HepG2 (cell line): ENCODE measurements around the gene S100A16. TPM values are rescaled to one million over a fixed set of nuclear protein-coding genes. Genes with fewer than 3 reads are reported as not detected.

Source experiments
- ETV6 ChIP-seq: sonication (generic); formaldehyde crosslinking; conservative IDR thresholded peaks from 2 replicates; pipeline ENCODE4 v1.4.0; 2020; ENCODE audit warnings: missing genetic modification reagents
- HDAC1 ChIP-seq: sonication (generic); formaldehyde crosslinking; IDR thresholded peaks from 2 replicates; pipeline ENCODE4 v1.5.1; 2020; ENCODE audit warnings: mild to moderate bottlenecking, missing genetic modification reagents
- KLF16 ChIP-seq, 2 experiments: sonication (generic) in 1 of 2; formaldehyde crosslinking in 1 of 2; IDR thresholded peaks; 2 replicates each; pipeline versions ENCODE4 v1.6.1 to v1.8.0; 2016 to 2023; ENCODE audit warnings: missing genetic modification reagents in 2 of 2, missing compliant biosample characterization in 1 of 2
- LBX2 ChIP-seq: sonication (generic); formaldehyde crosslinking; IDR thresholded peaks from 2 replicates; pipeline ENCODE4 v1.5.0; 2020; ENCODE audit warnings: missing genetic modification reagents, mild to moderate bottlenecking, borderline replicate concordance
- MAZ ChIP-seq, 2 experiments: sonication (generic) in 1 of 2; formaldehyde crosslinking in 1 of 2; IDR thresholded peaks; 2 replicates each; pipeline versions ENCODE4 v1.5.0 to v1.6.1; 2012 to 2020; ENCODE audit warnings: low read depth in 2 of 2, mild to moderate bottlenecking in 2 of 2, borderline replicate concordance in 1 of 2, improper control_type of control experiment in 1 of 2, low read length in 1 of 2, missing genetic modification reagents in 1 of 2, moderate library complexity in 1 of 2
- MYC ChIP-seq: sonication (generic); formaldehyde crosslinking; IDR thresholded peaks from 2 replicates; pipeline ENCODE4 v1.9.0; 2021; ENCODE audit warnings: missing genetic modification reagents, borderline replicate concordance
- NFKBIZ ChIP-seq: IDR thresholded peaks from 2 replicates; pipeline ENCODE4 v1.6.1; 2018; ENCODE audit warnings: missing genetic modification reagents, missing compliant biosample characterization
- NR1H2 ChIP-seq: sonication (generic); formaldehyde crosslinking; IDR thresholded peaks from 2 replicates; pipeline ENCODE4 v1.8.1; 2022; ENCODE audit warnings: low read depth, missing genetic modification reagents, borderline replicate concordance
- SAP130 ChIP-seq: IDR thresholded peaks from 2 replicates; pipeline ENCODE4 v1.6.1; 2016; ENCODE audit warnings: low read depth
- SRSF4 ChIP-seq: fragments of 200-400 bp; formaldehyde crosslinking; IDR thresholded peaks from one replicate; pipeline ENCODE4 v1.6.1; 2018; ENCODE audit warnings: mild to moderate bottlenecking, low read depth, low read length, moderate library complexity; ENCODE audit not compliant: poor library complexity, severe bottlenecking
- SUZ12 ChIP-seq: fragments of 150-350 bp; IDR thresholded peaks from 2 replicates; pipeline ENCODE4 v1.6.1; 2014; ENCODE audit warnings: low read depth, low read length
- TERF1 ChIP-seq: sonication (generic); formaldehyde crosslinking; IDR thresholded peaks from 2 replicates; pipeline ENCODE4 v1.8.0; 2022; ENCODE audit warnings: mild to moderate bottlenecking, missing genetic modification reagents, moderate library complexity
- ZBTB1 ChIP-seq: sonication (generic); formaldehyde crosslinking; IDR thresholded peaks from 2 replicates; pipeline ENCODE4 v1.4.0; 2020; ENCODE audit warnings: missing genetic modification reagents, borderline replicate concordance
- ZNF121 ChIP-seq: sonication (generic); formaldehyde crosslinking; IDR thresholded peaks from 2 replicates; pipeline ENCODE4 v1.5.0; 2020; ENCODE audit warnings: mild to moderate bottlenecking, missing genetic modification reagents
- ZNF230 ChIP-seq: sonication (generic); formaldehyde crosslinking; IDR thresholded peaks from 2 replicates; pipeline ENCODE4 v1.4.0; 2020; ENCODE audit warnings: mild to moderate bottlenecking, missing genetic modification reagents
- ZNF274 ChIP-seq: sonication (generic); formaldehyde crosslinking; IDR thresholded peaks from 2 replicates; pipeline ENCODE4 v1.5.1; 2020; ENCODE audit warnings: mild to moderate bottlenecking, missing genetic modification reagents
- ZNF280B ChIP-seq: sonication (generic); formaldehyde crosslinking; IDR thresholded peaks from 2 replicates; pipeline ENCODE4 v1.5.0; 2020; ENCODE audit warnings: missing genetic modification reagents, mild to moderate bottlenecking, borderline replicate concordance
- ZNF550 ChIP-seq: sonication (generic); formaldehyde crosslinking; IDR thresholded peaks from 2 replicates; pipeline ENCODE4 v1.4.0; 2020; ENCODE audit warnings: mild to moderate bottlenecking, missing genetic modification reagents, borderline replicate concordance
- ZNF775 ChIP-seq: sonication (generic); formaldehyde crosslinking; IDR thresholded peaks from 2 replicates; pipeline ENCODE4 v1.4.0; 2020; ENCODE audit warnings: missing genetic modification reagents, mild to moderate bottlenecking, moderate library complexity, borderline replicate concordance
- ZNF891 ChIP-seq: sonication (generic); formaldehyde crosslinking; IDR thresholded peaks from 2 replicates; pipeline ENCODE4 v1.5.0; 2020; ENCODE audit warnings: mild to moderate bottlenecking, missing genetic modification reagents
- polyA plus RNA-seq, 8 experiments: library from polyadenylated mRNA; depleted of rRNA in 3 of 8; stranded (reverse) in 7 of 8; unstranded in 1 of 8; fragments of >200 nt; fragmentation: Illumina TruSeq in 4 of 8; extraction: Trizol in 4 of 8; gene quantifications; 2 replicates each; pipeline versions ENCODE4 v1.2.1 to v1.2.3, GENCODE V29; 2011 to 2016; ENCODE audit warnings: low read depth in 4 of 8, missing spikeins in 1 of 8, mixed read lengths in 1 of 8; ENCODE audit not compliant: insufficient read depth in 1 of 8
- total RNA-seq, 5 experiments: library from RNA; depleted of rRNA; stranded (reverse); fragments of >200 nt; fragmentation: Illumina TruSeq; extraction: Trizol; gene quantifications; 2 replicates each; pipeline ENCODE4 v1.2.3, GENCODE V29; 2016; ENCODE audit warnings: low read depth in 1 of 5
- TF ChIP-seq, protein P1 (sequence below): sonication (generic); formaldehyde crosslinking; IDR thresholded peaks from 2 replicates; pipeline ENCODE4 v1.4.0; 2020; ENCODE audit warnings: missing genetic modification reagents
- TF ChIP-seq, protein P2 (sequence below): sonication (generic); formaldehyde crosslinking; IDR thresholded peaks from 2 replicates; pipeline ENCODE4 v1.4.0; 2020; ENCODE audit warnings: missing genetic modification reagents, mild to moderate bottlenecking, borderline replicate concordance

The S100A16 gene
- total and polyA plus RNA-seq, 2 of the 13 experiments (the other 11 are each of a cell fraction or from before 2014, with no cell fraction given), result 46.0 to 195 TPM

- peak; percentile 52; the same call in 1 of the 2 replicates for TF ChIP-seq NFKBIZ (CRISPR knock-in tag)
- no peak for TF ChIP-seq ETV6 (CRISPR knock-in tag)
- no peak for TF ChIP-seq KLF16 (CRISPR knock-in tag; IDR thresholded peaks at IDR 0.05)
- TF ChIP-seq SAP130, result peak; percentile 32; the same call in 1 of the 2 replicates
- 0 out of 2 replicates have a peak, but pooled peaks have one; percentile 23 for TF ChIP-seq ZNF891 (CRISPR knock-in tag)
- no peak for TF ChIP-seq SRSF4
- TF ChIP-seq MAZ (IDR thresholded peaks at IDR 0.05; ENCODE audit: borderline replicate concordance, low read depth, low read length), result no peak
- TF ChIP-seq MAZ (CRISPR knock-in tag; IDR thresholded peaks at IDR 0.05; ENCODE audit: low read depth), result no peak
- peak; percentile 67; the same call in 1 of the 2 replicates for TF ChIP-seq MYC (CRISPR knock-in tag)
- TF ChIP-seq, protein P1, sequence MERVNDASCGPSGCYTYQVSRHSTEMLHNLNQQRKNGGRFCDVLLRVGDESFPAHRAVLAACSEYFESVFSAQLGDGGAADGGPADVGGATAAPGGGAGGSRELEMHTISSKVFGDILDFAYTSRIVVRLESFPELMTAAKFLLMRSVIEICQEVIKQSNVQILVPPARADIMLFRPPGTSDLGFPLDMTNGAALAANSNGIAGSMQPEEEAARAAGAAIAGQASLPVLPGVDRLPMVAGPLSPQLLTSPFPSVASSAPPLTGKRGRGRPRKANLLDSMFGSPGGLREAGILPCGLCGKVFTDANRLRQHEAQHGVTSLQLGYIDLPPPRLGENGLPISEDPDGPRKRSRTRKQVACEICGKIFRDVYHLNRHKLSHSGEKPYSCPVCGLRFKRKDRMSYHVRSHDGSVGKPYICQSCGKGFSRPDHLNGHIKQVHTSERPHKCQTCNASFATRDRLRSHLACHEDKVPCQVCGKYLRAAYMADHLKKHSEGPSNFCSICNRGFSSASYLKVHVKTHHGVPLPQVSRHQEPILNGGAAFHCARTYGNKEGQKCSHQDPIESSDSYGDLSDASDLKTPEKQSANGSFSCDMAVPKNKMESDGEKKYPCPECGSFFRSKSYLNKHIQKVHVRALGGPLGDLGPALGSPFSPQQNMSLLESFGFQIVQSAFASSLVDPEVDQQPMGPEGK (CRISPR knock-in tag), result peak; percentile 52; the same call in 1 of the 2 replicates
- no peak for TF ChIP-seq NR1H2
- TF ChIP-seq ZNF775 (CRISPR knock-in tag), result no peak
- no peak for TF ChIP-seq SUZ12
- no peak for TF ChIP-seq ZNF274 (CRISPR knock-in tag)
- 0 out of 2 replicates have a peak, but pooled peaks have one; percentile 32 for TF ChIP-seq LBX2
- TF ChIP-seq TERF1 (CRISPR knock-in tag), result no peak
- TF ChIP-seq, protein P2, sequence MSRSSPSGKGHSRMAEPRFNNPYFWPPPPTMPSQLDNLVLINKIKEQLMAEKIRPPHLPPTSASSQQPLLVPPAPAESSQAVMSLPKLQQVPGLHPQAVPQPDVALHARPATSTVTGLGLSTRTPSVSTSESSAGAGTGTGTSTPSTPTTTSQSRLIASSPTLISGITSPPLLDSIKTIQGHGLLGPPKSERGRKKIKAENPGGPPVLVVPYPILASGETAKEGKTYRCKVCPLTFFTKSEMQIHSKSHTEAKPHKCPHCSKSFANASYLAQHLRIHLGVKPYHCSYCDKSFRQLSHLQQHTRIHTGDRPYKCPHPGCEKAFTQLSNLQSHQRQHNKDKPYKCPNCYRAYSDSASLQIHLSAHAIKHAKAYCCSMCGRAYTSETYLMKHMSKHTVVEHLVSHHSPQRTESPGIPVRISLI (CRISPR knock-in tag), result no peak
- TF ChIP-seq ZNF280B, result peak; percentile 56; the same call in 1 of the 2 replicates
- no peak for TF ChIP-seq HDAC1
- TF ChIP-seq ZNF230 (CRISPR knock-in tag), result no peak
- TF ChIP-seq ZNF121, result 0 out of 2 replicates have a peak, but pooled peaks have one; percentile 21
- TF ChIP-seq ZNF550 (CRISPR knock-in tag), result no peak
- no peak for TF ChIP-seq ZBTB1 (CRISPR knock-in tag)
Observed at GRCh38 chr1:153616144-153616916, 3.4 kb upstream of the S100A16 start, which contains the start of gene S100A14 (continued).
